ENCODE data around the gene VAMP8.

GRCh38 chr2:85580206-85580605, 2.8 kb downstream of the VAMP8 start:
- TF ChIP-seq POLR2A (IDR thresholded peaks at IDR 0.05; ENCODE audit: low read length) (no peak), GATA1 (IDR thresholded peaks at IDR 0.05; ENCODE audit: low read depth, low read length) (no peak)

All from erythroblast (primary cell).